Stimulated activated CD4-positive, alpha-beta T cell treated with anti-CD3 and anti-CD28 coated beads, Interleukin-1b, Interleukin-23, amount 100 ng/mL, for 4 hours (primary cell): ENCODE measurements around the gene OR5K3.

Source experiments
- DNase-seq, 2 donors: peaks; one replicate each; pipeline ENCODE4 v3.0.0-alpha.2; 2020; ENCODE audit warnings: low read depth in 2 of 2

Gene OR5K3

DNA sequence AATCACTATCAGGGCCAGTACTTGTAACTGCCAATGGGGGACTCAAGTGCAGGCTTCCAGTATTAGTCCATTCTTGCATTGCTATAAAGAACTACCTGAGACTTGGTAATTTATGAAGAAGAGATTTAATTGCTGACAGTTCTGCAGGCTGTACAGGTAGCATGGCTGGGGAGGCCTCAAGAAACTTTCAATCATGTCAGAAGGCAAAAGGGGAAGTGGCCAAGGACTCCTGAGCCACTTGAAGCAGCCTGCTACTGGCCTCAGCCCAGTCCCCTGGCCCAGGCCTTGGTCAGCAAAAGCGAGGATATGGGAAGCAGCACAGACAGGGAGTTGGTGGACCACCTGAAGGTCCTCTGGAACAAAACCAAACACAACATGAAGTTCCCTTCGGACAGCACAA, 43.3 kb downstream of the OR5K3 start:
- DNase-seq: no peak

DNA sequence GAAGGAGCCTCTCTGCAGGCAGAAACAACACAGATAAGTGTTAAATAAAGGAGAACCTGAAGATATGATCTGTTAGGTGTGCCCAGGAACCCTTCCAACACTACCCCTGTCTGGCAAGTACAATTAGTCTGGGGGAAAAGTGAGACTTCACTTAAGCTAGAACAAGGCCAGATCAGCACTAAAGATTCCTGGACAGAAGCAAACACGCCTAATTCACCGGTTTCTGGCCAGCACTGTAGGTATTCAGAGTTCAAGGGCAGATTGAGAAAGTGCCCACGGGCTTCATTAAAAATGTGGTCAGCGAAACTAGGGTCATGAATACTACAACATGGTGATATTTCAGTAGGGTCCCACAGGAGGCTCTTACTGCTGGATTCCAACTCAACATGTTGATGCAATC, 43.9 kb downstream of the OR5K3 start:
- no peak for DNase-seq

DNA sequence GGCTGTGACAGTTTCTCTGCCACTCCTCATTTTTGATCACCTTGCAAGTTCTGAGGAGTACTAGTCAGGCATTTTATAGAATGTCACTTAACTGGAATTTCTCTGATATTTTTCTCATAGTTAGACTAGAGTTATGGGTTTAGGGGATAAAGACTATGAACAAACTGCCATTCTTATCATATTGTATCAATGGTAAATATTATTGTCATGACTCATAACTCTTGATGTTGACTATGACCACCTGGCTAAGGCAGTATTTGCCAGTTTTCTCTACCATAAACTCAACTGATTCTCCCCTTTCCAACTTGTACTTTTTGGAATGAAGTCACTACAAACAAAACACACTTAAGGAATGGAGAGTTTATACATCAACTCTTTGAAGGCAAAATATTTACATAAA, 49.8 kb downstream of the OR5K3 start:
- no peak for DNase-seq
